Measurements from ENCODE around the gene GABRG1.

DNA sequence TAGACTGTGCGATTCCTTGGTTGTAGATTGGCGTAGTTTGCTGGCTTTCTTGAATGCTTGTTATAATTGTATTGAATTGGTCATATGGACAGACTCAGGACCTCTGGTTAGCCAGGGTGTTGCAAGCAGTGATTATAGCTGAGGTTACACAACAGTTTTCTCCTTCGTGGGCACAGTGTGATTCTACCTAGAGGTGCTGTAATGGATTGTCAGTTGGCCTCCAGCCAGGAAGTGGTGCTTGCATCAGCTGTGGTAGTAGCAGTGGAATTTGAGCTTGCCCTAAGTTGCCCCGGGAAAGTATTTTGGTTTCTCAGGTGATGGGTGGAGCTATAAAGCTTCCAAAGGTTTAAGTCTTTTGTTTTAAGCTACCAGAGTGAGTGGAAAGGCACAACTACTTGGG is 23.1 kb upstream of the GABRG1 start:
- TF ChIP-seq, protein P1, sequence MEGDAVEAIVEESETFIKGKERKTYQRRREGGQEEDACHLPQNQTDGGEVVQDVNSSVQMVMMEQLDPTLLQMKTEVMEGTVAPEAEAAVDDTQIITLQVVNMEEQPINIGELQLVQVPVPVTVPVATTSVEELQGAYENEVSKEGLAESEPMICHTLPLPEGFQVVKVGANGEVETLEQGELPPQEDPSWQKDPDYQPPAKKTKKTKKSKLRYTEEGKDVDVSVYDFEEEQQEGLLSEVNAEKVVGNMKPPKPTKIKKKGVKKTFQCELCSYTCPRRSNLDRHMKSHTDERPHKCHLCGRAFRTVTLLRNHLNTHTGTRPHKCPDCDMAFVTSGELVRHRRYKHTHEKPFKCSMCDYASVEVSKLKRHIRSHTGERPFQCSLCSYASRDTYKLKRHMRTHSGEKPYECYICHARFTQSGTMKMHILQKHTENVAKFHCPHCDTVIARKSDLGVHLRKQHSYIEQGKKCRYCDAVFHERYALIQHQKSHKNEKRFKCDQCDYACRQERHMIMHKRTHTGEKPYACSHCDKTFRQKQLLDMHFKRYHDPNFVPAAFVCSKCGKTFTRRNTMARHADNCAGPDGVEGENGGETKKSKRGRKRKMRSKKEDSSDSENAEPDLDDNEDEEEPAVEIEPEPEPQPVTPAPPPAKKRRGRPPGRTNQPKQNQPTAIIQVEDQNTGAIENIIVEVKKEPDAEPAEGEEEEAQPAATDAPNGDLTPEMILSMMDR (conservative IDR thresholded peaks at IDR 0.05 in 1 of 2, IDR thresholded peaks at IDR 0.05 in 1 of 2; ENCODE audit: extremely low read depth in 1 of 2, insufficient read depth in 1 of 2, low read depth in 1 of 2, low read length in 2 of 2), result no peak
- TF ChIP-seq EZH2 (IDR thresholded peaks at IDR 0.05; ENCODE audit: borderline replicate concordance, low read length), result no peak
